GM23338 (cell line): ENCODE results near the gene RRP8. TPM values are rescaled to one million over a fixed set of nuclear protein-coding genes. Genes with fewer than 3 reads are reported as not detected.

Experiments used
- ATAC-seq: fragments of 200-7000 bp; cut with Tn5 transposase; 3 replicates; pipeline ENCODE4 v1.9.1; 2020
- DNase-seq: peaks from one replicate; pipeline ENCODE4 v3.0.0-alpha.2; 2015; ENCODE audit warnings: low spot score
- H2AFZ ChIP-seq: fragments of 200-600 bp; sonication (generic); 2 replicates; pipeline ENCODE4 v1.8.0; 2016; ENCODE audit warnings: antibody characterized with exemption, mild to moderate bottlenecking, moderate library complexity
- H3F3A ChIP-seq: fragments of 200-600 bp; sonication (generic); replicated peaks from 2 replicates; pipeline ENCODE4 v1.8.0; 2017; ENCODE audit warnings: antibody characterized with exemption, mixed run types, low read depth
- H3K27ac ChIP-seq: fragments of 200-600 bp; sonication (generic); 2 replicates; pipeline ENCODE4 v1.6.1; 2016; ENCODE audit warnings: low read depth
- H3K27me3 ChIP-seq: fragments of 200-600 bp; sonication (generic); 2 replicates; pipeline ENCODE4 v1.8.0; 2016; ENCODE audit warnings: mild to moderate bottlenecking, mixed run types, moderate library complexity; ENCODE audit not compliant: insufficient read depth
- H3K36me3 ChIP-seq: fragments of 200-600 bp; sonication (generic); 2 replicates; pipeline ENCODE4 v1.8.0; 2016; ENCODE audit warnings: mild to moderate bottlenecking; ENCODE audit not compliant: insufficient read depth
- H3K4me1 ChIP-seq: fragments of 200-600 bp; sonication (generic); 2 replicates; pipeline ENCODE4 v1.8.0; 2016; ENCODE audit warnings: mild to moderate bottlenecking, moderate library complexity; ENCODE audit not compliant: insufficient read depth
- H3K4me2 ChIP-seq: fragments of 200-600 bp; sonication (generic); 2 replicates; pipeline ENCODE4 v1.7.1; 2017; ENCODE audit warnings: mixed run types
- H3K4me3 ChIP-seq: fragments of 200-600 bp; sonication (generic); 2 replicates; pipeline ENCODE4 v1.6.1; 2016; ENCODE audit warnings: mixed run types
- H3K79me2 ChIP-seq: fragments of 200-600 bp; sonication (generic); replicated peaks from 2 replicates; pipeline ENCODE4 v1.8.0; 2017; ENCODE audit warnings: mild to moderate bottlenecking; ENCODE audit not compliant: insufficient read depth
- H3K9me2 ChIP-seq: fragments of 200-600 bp; sonication (generic); 2 replicates; pipeline ENCODE4 v1.8.0; 2017; ENCODE audit not compliant: insufficient read depth
- H4K20me1 ChIP-seq: fragments of 200-600 bp; sonication (generic); replicated peaks from 2 replicates; pipeline ENCODE4 v1.8.0; 2017; ENCODE audit warnings: mild to moderate bottlenecking; ENCODE audit not compliant: insufficient read depth
- H3K27ac Mint-ChIP-seq: 2 replicates; pipeline ENCODE4 v1.8.0; 2020; ENCODE audit warnings: inconsistent platforms, mild to moderate bottlenecking, moderate library complexity, mixed read lengths
- H3K27me3 Mint-ChIP-seq: 3 replicates; pipeline ENCODE4 v1.8.0; 2022; ENCODE audit warnings: low read depth, mild to moderate bottlenecking, moderate library complexity, mixed read lengths, inconsistent platforms; ENCODE audit not compliant: insufficient read depth, poor library complexity
- H3K36me3 Mint-ChIP-seq: 3 replicates; pipeline ENCODE4 v1.8.0; 2021; ENCODE audit warnings: low read depth, mild to moderate bottlenecking, inconsistent platforms, moderate library complexity, mixed read lengths
- H3K4me1 Mint-ChIP-seq: 3 replicates; pipeline ENCODE4 v1.8.0; 2020; ENCODE audit warnings: mild to moderate bottlenecking, inconsistent platforms, mixed read lengths
- H3K4me3 Mint-ChIP-seq: 3 replicates; pipeline ENCODE4 v1.8.0; 2021; ENCODE audit warnings: moderate library complexity, mild to moderate bottlenecking, inconsistent platforms, mixed read lengths
- H3K9me3 Mint-ChIP-seq: 3 replicates; pipeline ENCODE4 v1.8.0; 2020; ENCODE audit warnings: moderate library complexity, mild to moderate bottlenecking, inconsistent platforms, mixed read lengths
- CREB1 ChIP-seq: fragments of 250-450 bp; sonication (Bioruptor Pico); IDR thresholded peaks from 2 replicates; pipeline ENCODE4 v1.5.0; 2020; ENCODE audit warnings: low read depth, mild to moderate bottlenecking, moderate library complexity
- NANOG ChIP-seq: IDR thresholded peaks from 2 replicates; pipeline ENCODE4 v1.6.1; 2016; ENCODE audit warnings: antibody characterized with exemption, borderline replicate concordance
- POLR2AphosphoS5 ChIP-seq: IDR thresholded peaks from 2 replicates; pipeline ENCODE4 v1.6.1; 2016; ENCODE audit warnings: antibody characterized with exemption, low read depth
- long read RNA-seq: library from polyadenylated mRNA; unstranded; transcript quantifications from one replicate; pipeline ENCODE4 v2.0.0, GENCODE V29; 2020; ENCODE audit not compliant: unreplicated experiment
- polyA plus RNA-seq: library from polyadenylated mRNA; unstranded; fragments of >200 nt; fragmentation: Nextera tagmentation; extraction: Ambion mirVana; gene quantifications from 2 replicates; pipeline ENCODE4 v1.2.1, GENCODE V29; 2016
- total RNA-seq: library from RNA; depleted of rRNA; stranded (reverse); fragments of >200 nt; shearing (Covaris generic); gene quantifications from 2 replicates; pipeline ENCODE4 v1.2.3, GENCODE V29; 2014; rRNA removed
- TF ChIP-seq, protein P1 (sequence below): IDR thresholded peaks from 2 replicates; pipeline ENCODE4 v1.6.1; 2016; ENCODE audit warnings: antibody characterized with exemption
- TF ChIP-seq, protein P2 (sequence below), 2 experiments: fragments of 200-600 bp in 1 of 2; sonication (generic) in 1 of 2; conservative IDR thresholded peaks; 2 replicates each; pipeline versions ENCODE4 v1.5.1 to v1.6.1; 2016 to 2017; ENCODE audit warnings: antibody characterized with exemption in 2 of 2, low read depth in 2 of 2, mild to moderate bottlenecking in 2 of 2, moderate library complexity in 1 of 2

RRP8 gene
- 7.4 and 9.8 TPM in 2 replicates for total RNA-seq
- 13.5 and 13.7 TPM in 2 replicates for polyA plus RNA-seq
- long read RNA-seq, full-length matches to known transcripts = 7 of 16 reads
- long read RNA-seq, partial matches to known transcripts = 3 of 16 reads
- long read RNA-seq, other reads (novel, unspliced or antisense) = 6 of 16 reads

- peak within 1 kb of the TSS; percentile 100 for H3K4me3 ChIP-seq
- H3K4me1 ChIP-seq = peaks cover 23% of the 10 kb centered on the region
- H3K27me3 ChIP-seq = no peaks in the 10 kb centered on the region
- Mint-ChIP-seq H3K27ac (no peak within 1 kb of the TSS), H3K4me3 (no peak within 1 kb of the TSS), H3K4me1 (peaks cover 20% of the 10 kb centered on the region; the same call in 2 of the 3 replicates), H3K9me3 (no peaks in the 10 kb centered on the region), H3K36me3 (peaks cover 37% of the 10 kb centered on the region), H3K27me3 (no peaks in the 10 kb centered on the region)
- peak within 1 kb of the TSS; percentile 99 for H2AFZ ChIP-seq
- no peaks in the 10 kb centered on the region for H3K9me2 ChIP-seq
- peak; percentile 96 for DNase-seq
- H3K27ac ChIP-seq = peak within 1 kb of the TSS; percentile 98
- peak; percentile 82 for ATAC-seq
- H3F3A ChIP-seq = peaks cover 10% of the 10 kb centered on the region; the same call in 1 of the 2 replicates
- peak within 1 kb of the TSS; percentile 90 for H3K4me2 ChIP-seq
- no peaks in the 10 kb centered on the region; the same call in 1 of the 2 replicates for H4K20me1 ChIP-seq
- peaks cover 53% of the 10 kb centered on the region for H3K79me2 ChIP-seq
- TF ChIP-seq, protein P1, sequence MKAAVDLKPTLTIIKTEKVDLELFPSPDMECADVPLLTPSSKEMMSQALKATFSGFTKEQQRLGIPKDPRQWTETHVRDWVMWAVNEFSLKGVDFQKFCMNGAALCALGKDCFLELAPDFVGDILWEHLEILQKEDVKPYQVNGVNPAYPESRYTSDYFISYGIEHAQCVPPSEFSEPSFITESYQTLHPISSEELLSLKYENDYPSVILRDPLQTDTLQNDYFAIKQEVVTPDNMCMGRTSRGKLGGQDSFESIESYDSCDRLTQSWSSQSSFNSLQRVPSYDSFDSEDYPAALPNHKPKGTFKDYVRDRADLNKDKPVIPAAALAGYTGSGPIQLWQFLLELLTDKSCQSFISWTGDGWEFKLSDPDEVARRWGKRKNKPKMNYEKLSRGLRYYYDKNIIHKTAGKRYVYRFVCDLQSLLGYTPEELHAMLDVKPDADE = peak; percentile 62; the same call in 1 of the 2 replicates
- peak; percentile 89 for TF ChIP-seq POLR2AphosphoS5
- peak; percentile 72 for TF ChIP-seq CREB1 (CRISPR knock-in tag)
- TF ChIP-seq, protein P2, sequence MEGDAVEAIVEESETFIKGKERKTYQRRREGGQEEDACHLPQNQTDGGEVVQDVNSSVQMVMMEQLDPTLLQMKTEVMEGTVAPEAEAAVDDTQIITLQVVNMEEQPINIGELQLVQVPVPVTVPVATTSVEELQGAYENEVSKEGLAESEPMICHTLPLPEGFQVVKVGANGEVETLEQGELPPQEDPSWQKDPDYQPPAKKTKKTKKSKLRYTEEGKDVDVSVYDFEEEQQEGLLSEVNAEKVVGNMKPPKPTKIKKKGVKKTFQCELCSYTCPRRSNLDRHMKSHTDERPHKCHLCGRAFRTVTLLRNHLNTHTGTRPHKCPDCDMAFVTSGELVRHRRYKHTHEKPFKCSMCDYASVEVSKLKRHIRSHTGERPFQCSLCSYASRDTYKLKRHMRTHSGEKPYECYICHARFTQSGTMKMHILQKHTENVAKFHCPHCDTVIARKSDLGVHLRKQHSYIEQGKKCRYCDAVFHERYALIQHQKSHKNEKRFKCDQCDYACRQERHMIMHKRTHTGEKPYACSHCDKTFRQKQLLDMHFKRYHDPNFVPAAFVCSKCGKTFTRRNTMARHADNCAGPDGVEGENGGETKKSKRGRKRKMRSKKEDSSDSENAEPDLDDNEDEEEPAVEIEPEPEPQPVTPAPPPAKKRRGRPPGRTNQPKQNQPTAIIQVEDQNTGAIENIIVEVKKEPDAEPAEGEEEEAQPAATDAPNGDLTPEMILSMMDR (conservative IDR thresholded peaks at IDR 0.05; ENCODE audit: low read depth in 2 of 2) = no peak
- peaks cover 14% of the 10 kb centered on the region; the same call in 1 of the 2 replicates for H3K36me3 ChIP-seq
Observed at GRCh38 chr11:6603287-6604080, at the start of gene RRP8, which contains the start of gene ILK. Gene RRP8, minus strand, starts transcription at chr11:6603616. Its CDS starts 114 bp downstream, at chr11:6603502. Gene ILK, plus strand, starts transcription at chr11:6603774. Its CDS starts 498 bp downstream, at chr11:6604272.

DNA sequence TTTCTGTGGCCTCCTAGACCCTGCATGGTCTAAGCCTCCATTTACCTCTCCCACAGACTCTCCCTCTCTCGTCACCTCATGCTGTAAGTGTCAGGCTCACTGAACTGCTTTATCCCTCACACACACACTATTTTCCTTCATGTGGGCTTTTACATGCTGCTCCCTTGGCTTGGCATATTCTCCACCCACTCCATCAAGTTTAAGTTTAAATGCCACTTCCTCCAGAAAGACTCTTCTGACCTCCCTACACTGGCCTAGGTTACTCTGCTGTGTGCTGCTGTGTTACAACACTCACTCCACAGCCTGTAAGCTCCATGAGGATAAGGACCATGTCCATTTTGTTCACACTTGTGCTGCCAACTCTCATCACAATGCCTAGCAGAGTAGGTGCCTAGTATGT, 49.7 kb upstream of the RRP8 start:
- Mint-ChIP-seq H3K9me3 (no peaks in the 10 kb centered on the region), H3K4me1 (peaks cover 10% of the 10 kb centered on the region), H3K4me3 (no peak overlapping the region), H3K36me3 (no peaks in the 10 kb centered on the region), H3K27me3 (peaks cover 16% of the 10 kb centered on the region), H3K27ac (no peak overlapping the region)
- H3K4me2 ChIP-seq = no peak overlapping the region
- H2AFZ ChIP-seq = no peak overlapping the region
- no peaks in the 10 kb centered on the region for H3K9me2 ChIP-seq
- ATAC-seq (no peak), DNase-seq (no peak)
- no peaks in the 10 kb centered on the region for H3K79me2 ChIP-seq
- no peak overlapping the region for H3K27ac ChIP-seq
- no peaks in the 10 kb centered on the region; the same call in 1 of the 2 replicates for H4K20me1 ChIP-seq
- peaks cover 8% of the 10 kb centered on the region for H3K4me1 ChIP-seq
- H3F3A ChIP-seq = peaks cover 10% of the 10 kb centered on the region; the same call in 1 of the 2 replicates
- no peak for TF ChIP-seq NANOG
- TF ChIP-seq, protein P2 (conservative IDR thresholded peaks at IDR 0.05; ENCODE audit: low read depth in 2 of 2) = no peak
- H3K36me3 ChIP-seq = no peaks in the 10 kb centered on the region
- H3K4me3 ChIP-seq = no peak overlapping the region
- H3K27me3 ChIP-seq = peaks cover 63% of the 10 kb centered on the region
